ENCODE results near the gene LRMDA. TPM values are rescaled to one million over a fixed set of nuclear protein-coding genes. Genes with fewer than 3 reads are reported as not detected.

LRMDA gene
- total RNA-seq, 1 experiment from 2014 or later, result 4.8 TPM

- no peak overlapping the region for H3K4me2 ChIP-seq (ENCODE audit: low read length)
- H3K27me3 ChIP-seq (ENCODE audit: insufficient read depth, low read length), result peaks cover 19% of the 10 kb centered on the region
- no peaks in the 10 kb centered on the region for H3K9me3 ChIP-seq (ENCODE audit: control insufficient read depth in 1 of 2, insufficient read depth in 1 of 2, low read depth in 1 of 2, low read length in 2 of 2)
- H3K4me3 ChIP-seq (replicated peaks in 1 of 2; ENCODE audit: low read depth in 1 of 2, low read length in 2 of 2), result no peak overlapping the region
- DNase-seq (ENCODE audit: low read depth, low spot score), result no peak
- H3K36me3 ChIP-seq (ENCODE audit: control insufficient read depth in 1 of 2, insufficient read depth in 2 of 2, low read length in 2 of 2), result no peaks in the 10 kb centered on the region
- BruUV-seq (replicated peaks), result no TSS peak
- no peak overlapping the region for H3K9ac ChIP-seq (ENCODE audit: low read length)
- ATAC-seq, result no peak
- no peaks in the 10 kb centered on the region for H4K20me1 ChIP-seq (ENCODE audit: insufficient read depth)
- no peak overlapping the region for H3K27ac ChIP-seq (ENCODE audit: low read depth, low read length)
- ChIA-PET CTCF (no interaction called here), RAD21 (ENCODE audit: low non-redundant PET in 1 of 2, low total read pairs in 2 of 2, uncharacterized antibody in 2 of 2, unreplicated experiment in 2 of 2) (no interaction called here), POLR2A (no interaction called here)
- H2AFZ ChIP-seq (ENCODE audit: low read depth, low read length, poor library complexity, severe bottlenecking), result no peak overlapping the region
- no peaks in the 10 kb centered on the region for H3K9me2 ChIP-seq (ENCODE audit: insufficient read depth)
- no peaks in the 10 kb centered on the region for H3K4me1 ChIP-seq (ENCODE audit: control insufficient read depth in 1 of 2, insufficient read depth in 2 of 2, low read length in 2 of 2)
- no peaks in the 10 kb centered on the region for H3K79me2 ChIP-seq (ENCODE audit: insufficient read depth, low read length)
- TF ChIP-seq JUND (IDR thresholded peaks at IDR 0.05), result no peak
- no peak for TF ChIP-seq EZH2phosphoT487 (IDR thresholded peaks at IDR 0.05; ENCODE audit: borderline replicate concordance)
- TF ChIP-seq ELF1 (IDR thresholded peaks at IDR 0.05; ENCODE audit: borderline replicate concordance, low read depth), result no peak
- intact Hi-C loops (cut with micrococcal nuclease), result no loop called here
Observed at GRCh38 chr10:76190634-76191270, 759.3 kb downstream of the LRMDA start.

GRCh38 chr10:76191336-76191735 lies 759.9 kb downstream of the LRMDA start:
- Histone ChIP-seq H3K36me3 (ENCODE audit: control insufficient read depth in 1 of 2, insufficient read depth in 2 of 2, low read length in 2 of 2) (no peaks in the 10 kb centered on the region), H3K4me3 (replicated peaks in 1 of 2; ENCODE audit: low read depth in 1 of 2, low read length in 2 of 2) (no peak overlapping the region), H3K9ac (ENCODE audit: low read length) (no peak overlapping the region), H2AFZ (ENCODE audit: low read depth, low read length, poor library complexity, severe bottlenecking) (no peak overlapping the region), H3K27me3 (ENCODE audit: insufficient read depth, low read length) (peaks cover 19% of the 10 kb centered on the region), H4K20me1 (ENCODE audit: insufficient read depth) (no peaks in the 10 kb centered on the region), H3K9me2 (ENCODE audit: insufficient read depth) (no peaks in the 10 kb centered on the region), H3K27ac (ENCODE audit: low read depth, low read length) (no peak overlapping the region), H3K4me1 (ENCODE audit: control insufficient read depth in 1 of 2, insufficient read depth in 2 of 2, low read length in 2 of 2) (no peaks in the 10 kb centered on the region), H3K4me2 (ENCODE audit: low read length) (no peak overlapping the region), H3K9me3 (ENCODE audit: control insufficient read depth in 1 of 2, insufficient read depth in 1 of 2, low read depth in 1 of 2, low read length in 2 of 2) (no peaks in the 10 kb centered on the region), H3K79me2 (ENCODE audit: insufficient read depth, low read length) (no peaks in the 10 kb centered on the region)
- POLR2A ChIA-PET, result no interaction called here
- DNase-seq (ENCODE audit: low read depth, low spot score) (no peak), ATAC-seq (no peak)
- intact Hi-C loops (cut with micrococcal nuclease), result no loop called here
- no TSS peak for BruUV-seq (replicated peaks)
- RAD21 ChIA-PET (ENCODE audit: low non-redundant PET in 1 of 2, low total read pairs in 2 of 2, uncharacterized antibody in 2 of 2, unreplicated experiment in 2 of 2), result no interaction called here
- CTCF ChIA-PET, result no interaction called here
- no peak for TF ChIP-seq ATF3 (IDR thresholded peaks at IDR 0.05)
- TF ChIP-seq SP1 (IDR thresholded peaks at IDR 0.05; ENCODE audit: low read depth), result no peak
- no peak for TF ChIP-seq FOSL1 (IDR thresholded peaks at IDR 0.05; ENCODE audit: low read depth)
- TF ChIP-seq POLR2A (IDR thresholded peaks at IDR 0.05; ENCODE audit: borderline replicate concordance, extremely low read depth, insufficient read depth, insufficient read length), result no peak
- no peak for TF ChIP-seq ELF1 (IDR thresholded peaks at IDR 0.05; ENCODE audit: borderline replicate concordance, low read depth)
- TF ChIP-seq RAD21 (IDR thresholded peaks at IDR 0.05; ENCODE audit: low read depth), result no peak
- no peak for TF ChIP-seq ZBTB33 (IDR thresholded peaks at IDR 0.05; ENCODE audit: extremely low read depth, insufficient replicate concordance, low read length)
- no peak for TF ChIP-seq SRF (IDR thresholded peaks at IDR 0.05; ENCODE audit: low read depth)
- TF ChIP-seq CTCF (IDR thresholded peaks at IDR 0.05 in 2 of 3, conservative IDR thresholded peaks at IDR 0.05 in 1 of 3; ENCODE audit: borderline replicate concordance in 1 of 3, insufficient read depth in 1 of 3, low read depth in 2 of 3, low read length in 2 of 3), result no peak
- TF ChIP-seq MAX (IDR thresholded peaks at IDR 0.05), result no peak
- no peak for TF ChIP-seq ZFX (IDR thresholded peaks at IDR 0.05)
- TF ChIP-seq CEBPB (IDR thresholded peaks at IDR 0.05; ENCODE audit: low read depth), result no peak

Data from HCT116 (cell line).